Measurements from ENCODE around the gene RCOR2. TPM values are rescaled to one million over a fixed set of nuclear protein-coding genes. Genes with fewer than 3 reads are reported as not detected.

RCOR2 gene
- total and polyA plus RNA-seq, 2 of the 13 experiments (the other 11 are each of a cell fraction or from before 2014, with no cell fraction given): 8.3 to 8.5 TPM

GRCh38 chr11:63888170-63889086 lies 28.5 kb downstream of the RCOR2 start (continued):
- TF ChIP-seq BRCA1 (CRISPR knock-in tag; IDR thresholded peaks at IDR 0.05) (no peak), GTF2F1 (IDR thresholded peaks at IDR 0.05; ENCODE audit: low read length) (no peak), TBX2 (CRISPR knock-in tag; IDR thresholded peaks at IDR 0.05; ENCODE audit: borderline replicate concordance) (peak; percentile 70), ZNF607 (CRISPR knock-in tag; IDR thresholded peaks at IDR 0.05; ENCODE audit: borderline replicate concordance) (peak; percentile 83; the same call in 1 of the 2 replicates), TFE3 (CRISPR knock-in tag; IDR thresholded peaks at IDR 0.05) (0 out of 2 replicates have a peak, but pooled peaks have one; percentile 33), ZNF788 (CRISPR knock-in tag; IDR thresholded peaks at IDR 0.05; ENCODE audit: borderline replicate concordance) (peak; percentile 82; the same call in 1 of the 2 replicates), KLF11 (CRISPR knock-in tag; IDR thresholded peaks at IDR 0.05) (no peak), ZNF414 (CRISPR knock-in tag; IDR thresholded peaks at IDR 0.05) (peak; percentile 84; the same call in 1 of the 2 replicates), HMGXB3 (CRISPR knock-in tag; IDR thresholded peaks at IDR 0.05; ENCODE audit: borderline replicate concordance) (peak; percentile 53; the same call in 1 of the 2 replicates), SSRP1 (CRISPR knock-in tag; IDR thresholded peaks at IDR 0.05) (peak; percentile 90), SP5 (CRISPR knock-in tag; IDR thresholded peaks at IDR 0.05; ENCODE audit: borderline replicate concordance, low read depth) (peak; percentile 35; the same call in 1 of the 2 replicates), ZNF292 (CRISPR knock-in tag; IDR thresholded peaks at IDR 0.05; ENCODE audit: borderline replicate concordance, low read depth) (0 out of 2 replicates have a peak, but pooled peaks have one; percentile 49), HOXD1 (CRISPR knock-in tag; IDR thresholded peaks at IDR 0.05) (no peak), SMAD1 (CRISPR knock-in tag; IDR thresholded peaks at IDR 0.05; ENCODE audit: borderline replicate concordance, low read depth) (0 out of 2 replicates have a peak, but pooled peaks have one; percentile 44), ZEB1 (IDR thresholded peaks at IDR 0.05; ENCODE audit: insufficient replicate concordance, low read depth) (peak; percentile 56), TBP (CRISPR knock-in tag; IDR thresholded peaks at IDR 0.05) (no peak), ZNF562 (CRISPR knock-in tag; IDR thresholded peaks at IDR 0.05; ENCODE audit: borderline replicate concordance) (no peak), ZFAT (CRISPR knock-in tag; conservative IDR thresholded peaks at IDR 0.05) (no peak), NFYC (CRISPR knock-in tag; IDR thresholded peaks at IDR 0.05) (peak; percentile 17; the same call in 1 of the 2 replicates), ZNF576 (CRISPR knock-in tag; IDR thresholded peaks at IDR 0.05) (0 out of 2 replicates have a peak, but pooled peaks have one; percentile 28), ZNF563 (CRISPR knock-in tag; IDR thresholded peaks at IDR 0.05) (no peak), RAD21 (CRISPR knock-in tag; IDR thresholded peaks at IDR 0.05) (peak; percentile 60; the same call in 1 of the 2 replicates)

Measured in HepG2 (cell line).